Endodermal cell (in vitro differentiated cells): Measurements from ENCODE around the gene LARP6. TPM values are rescaled to one million over a fixed set of nuclear protein-coding genes. Genes with fewer than 3 reads are reported as not detected.

Experiments
- DNase-seq: peaks from one replicate; pipeline ENCODE4 v3.0.0-alpha.2; 2017
- H3K27ac ChIP-seq: 2 replicates; pipeline ENCODE4 v1.5.1; 2013; ENCODE audit warnings: mild to moderate bottlenecking, low read depth, low read length, moderate library complexity
- H3K27me3 ChIP-seq: 2 replicates; pipeline ENCODE4 v1.6.1; 2013; ENCODE audit warnings: mild to moderate bottlenecking, low read length, moderate library complexity; ENCODE audit not compliant: insufficient read depth, control insufficient read depth, poor library complexity, severe bottlenecking
- H3K36me3 ChIP-seq: 2 replicates; pipeline ENCODE4 v1.7.0; 2013; ENCODE audit warnings: mild to moderate bottlenecking, low read length, moderate library complexity; ENCODE audit not compliant: control insufficient read depth, insufficient read depth
- H3K4me1 ChIP-seq: one replicate; pipeline ENCODE4 v1.7.0; 2013; ENCODE audit warnings: low read length; ENCODE audit not compliant: control insufficient read depth, insufficient read depth
- H3K4me3 ChIP-seq: 2 replicates; pipeline ENCODE4 v1.5.1; 2013; ENCODE audit warnings: mild to moderate bottlenecking, low read length, moderate library complexity
- H3K9ac ChIP-seq: 2 replicates; pipeline ENCODE4 v1.6.1; 2013; ENCODE audit warnings: mild to moderate bottlenecking, low read length, moderate library complexity; ENCODE audit not compliant: poor library complexity, severe bottlenecking; ENCODE audit errors: extremely low read depth
- H3K9me3 ChIP-seq: 2 replicates; pipeline ENCODE4 v1.6.1; 2013; ENCODE audit warnings: mild to moderate bottlenecking, low read length, moderate library complexity; ENCODE audit not compliant: control insufficient read depth
- H3K27ac Mint-ChIP-seq: 2 replicates; pipeline ENCODE4 v1.8.0; 2020; ENCODE audit warnings: mixed read lengths
- H3K27me3 Mint-ChIP-seq: 2 replicates; pipeline ENCODE4 v1.8.0; 2021; ENCODE audit warnings: mild to moderate bottlenecking, mixed read lengths; ENCODE audit not compliant: insufficient read depth
- H3K36me3 Mint-ChIP-seq: 2 replicates; pipeline ENCODE4 v1.8.0; 2020; ENCODE audit warnings: low read depth, mixed read lengths
- H3K4me1 Mint-ChIP-seq: 2 replicates; pipeline ENCODE4 v1.8.0; 2020; ENCODE audit warnings: mixed read lengths
- H3K4me3 Mint-ChIP-seq: 2 replicates; pipeline ENCODE4 v1.8.0; 2020; ENCODE audit warnings: mild to moderate bottlenecking, moderate library complexity, mixed read lengths
- H3K9me3 Mint-ChIP-seq: 2 replicates; pipeline ENCODE4 v1.8.0; 2020; ENCODE audit warnings: mild to moderate bottlenecking, mixed read lengths
- CTCF ChIP-seq: fragments of 200-600 bp; sonication (generic); conservative IDR thresholded peaks from 2 replicates; pipeline ENCODE4 v1.5.0; 2021; ENCODE audit warnings: antibody characterized with exemption, mild to moderate bottlenecking
- WGBS, 2 experiments: methylation state at CpG; one replicate each; pipeline versions ENCODE4 v1.1.5 to v1.1.7; 2013; ENCODE audit warnings: missing lambda C conversion rate in 2 of 2, mixed read lengths in 1 of 2; ENCODE audit not compliant: insufficient coverage in 1 of 2, insufficient read length in 1 of 2; 5-methylcytosine and 5-hydroxymethylcytosine counted together
- total RNA-seq, 2 donors: library from RNA; stranded (reverse); fragmentation: NEBNext Ultra II Directional in 1 of 2; extraction: Animal tissue kit (Norgen Biotek cat#: 25700) in 1 of 2; gene quantifications; 2 replicates in 1 of 2; 3 replicates in 1 of 2; pipeline ENCODE4 v1.2.1, GENCODE V29; 2021

The LARP6 gene
- total RNA-seq, 2 donors from 2014 or later: 24.0 to 24.9 TPM

DNA sequence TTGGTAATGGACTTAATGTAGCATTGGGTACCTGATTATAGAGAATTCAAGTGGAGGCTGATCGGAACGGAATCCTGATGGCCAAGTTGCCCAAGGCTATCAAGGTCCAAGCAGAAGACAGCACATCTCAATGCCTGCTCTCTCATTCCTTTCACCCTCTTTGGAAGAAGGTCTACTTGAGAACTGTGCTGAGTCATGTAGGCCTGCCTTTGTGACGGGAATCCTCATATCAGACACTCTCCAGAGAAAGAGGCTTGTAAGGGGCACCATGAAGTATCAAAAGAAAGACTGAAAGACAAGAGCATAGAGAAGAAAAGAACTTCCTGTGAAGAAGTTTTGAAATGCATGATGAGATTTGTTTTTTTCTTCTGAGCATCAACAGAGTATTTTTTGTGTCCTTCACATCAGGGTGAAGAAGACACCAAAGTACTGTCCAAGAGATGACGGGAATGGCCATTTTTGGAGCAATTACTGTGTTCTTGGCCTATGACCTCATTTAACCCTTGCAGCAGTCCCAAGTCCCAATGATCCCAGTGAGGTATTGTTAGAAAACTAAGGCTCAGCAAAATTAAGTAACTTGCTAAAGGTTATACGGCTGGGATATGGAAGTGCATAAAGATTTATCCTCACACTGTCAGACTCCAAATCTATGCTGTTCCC, 13.2 kb upstream of the LARP6 start:
- H3K4me3 ChIP-seq: no peak overlapping the region
- Mint-ChIP-seq H3K27ac (no peak overlapping the region), H3K36me3 (peaks cover 2% of the 10 kb centered on the region), H3K9me3 (peaks cover 13% of the 10 kb centered on the region), H3K4me1 (peaks cover 2% of the 10 kb centered on the region), H3K4me3 (no peak overlapping the region), H3K27me3 (no peaks in the 10 kb centered on the region)
- no peaks in the 10 kb centered on the region for H3K36me3 ChIP-seq
- WGBS, 2 experiments: 93 to 100% methylated on average over 4 to 5 of the region's 5 CpGs
- DNase-seq: no peak
- no peaks in the 10 kb centered on the region for H3K4me1 ChIP-seq
- no peaks in the 10 kb centered on the region for H3K27me3 ChIP-seq
- TF ChIP-seq CTCF: no peak
- H3K9ac ChIP-seq: no peak overlapping the region
- peaks cover under 1% of the 10 kb centered on the region for H3K9me3 ChIP-seq
- H3K27ac ChIP-seq: no peak overlapping the region

GRCh38 chr15:70863450-70864218, 9.7 kb upstream of the LARP6 start:
- no peak overlapping the region for H3K27ac Mint-ChIP-seq
- H3K27me3 Mint-ChIP-seq: no peaks in the 10 kb centered on the region
- no peaks in the 10 kb centered on the region for H3K9me3 Mint-ChIP-seq
- DNase-seq: no peak
- Histone ChIP-seq H3K9ac (no peak overlapping the region), H3K27me3 (no peaks in the 10 kb centered on the region), H3K4me3 (no peak overlapping the region), H3K4me1 (no peaks in the 10 kb centered on the region), H3K9me3 (no peaks in the 10 kb centered on the region), H3K27ac (no peak overlapping the region), H3K36me3 (no peaks in the 10 kb centered on the region)
- no peak overlapping the region for H3K4me3 Mint-ChIP-seq
- H3K4me1 Mint-ChIP-seq: peaks cover 2% of the 10 kb centered on the region
- WGBS, 2 experiments: 68 to 71% methylated on average over 3 to 4 of the region's 4 CpGs
- no peaks in the 10 kb centered on the region for H3K36me3 Mint-ChIP-seq
- TF ChIP-seq CTCF: no peak

DNA sequence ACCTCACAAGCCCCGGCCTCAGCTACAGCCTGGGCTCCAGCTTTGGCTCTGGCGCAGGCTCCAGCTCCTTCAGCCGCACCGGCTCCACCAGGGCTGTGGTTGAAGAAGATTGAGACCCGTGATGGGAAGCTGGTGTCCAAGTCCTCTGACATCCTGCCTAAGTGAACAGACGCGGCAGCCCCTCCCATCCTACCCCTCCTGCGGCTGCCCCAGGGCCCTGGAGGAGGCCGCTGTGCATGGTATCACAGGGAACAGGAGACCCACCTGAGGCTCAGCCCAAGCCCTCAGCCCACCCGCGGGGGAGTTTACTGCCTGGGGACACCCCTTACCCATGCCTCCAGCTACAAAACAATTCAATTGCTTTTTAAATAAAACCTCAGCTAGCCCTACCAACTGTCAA, 6.0 kb upstream of the LARP6 start:
- H3K36me3 ChIP-seq: no peaks in the 10 kb centered on the region
- H3K9me3 ChIP-seq: no peaks in the 10 kb centered on the region
- peaks cover 8% of the 10 kb centered on the region for H3K27me3 Mint-ChIP-seq
- no peak overlapping the region for H3K27ac Mint-ChIP-seq
- H3K4me3 ChIP-seq: no peak overlapping the region
- no peak overlapping the region for H3K27ac ChIP-seq
- no peaks in the 10 kb centered on the region for H3K4me1 Mint-ChIP-seq
- H3K4me1 ChIP-seq: no peaks in the 10 kb centered on the region
- H3K4me3 Mint-ChIP-seq: no peak overlapping the region
- H3K9ac ChIP-seq: no peak overlapping the region
- TF ChIP-seq CTCF: no peak
- H3K9me3 Mint-ChIP-seq: no peaks in the 10 kb centered on the region
- WGBS, 2 experiments: 55 to 88% methylated on average over 2 to 11 of the region's 11 CpGs
- DNase-seq: no peak
- H3K27me3 ChIP-seq: no peaks in the 10 kb centered on the region
- no peaks in the 10 kb centered on the region for H3K36me3 Mint-ChIP-seq
